Measurements from ENCODE around the gene ATP6V0A4. TPM values are rescaled to one million over a fixed set of nuclear protein-coding genes. Genes with fewer than 3 reads are reported as not detected.

The ATP6V0A4 gene
- total and polyA plus RNA-seq, 2 of the 13 experiments (the other 11 are each of a cell fraction or from before 2014, with no cell fraction given) = 0.24 to 0.25 TPM

DNA sequence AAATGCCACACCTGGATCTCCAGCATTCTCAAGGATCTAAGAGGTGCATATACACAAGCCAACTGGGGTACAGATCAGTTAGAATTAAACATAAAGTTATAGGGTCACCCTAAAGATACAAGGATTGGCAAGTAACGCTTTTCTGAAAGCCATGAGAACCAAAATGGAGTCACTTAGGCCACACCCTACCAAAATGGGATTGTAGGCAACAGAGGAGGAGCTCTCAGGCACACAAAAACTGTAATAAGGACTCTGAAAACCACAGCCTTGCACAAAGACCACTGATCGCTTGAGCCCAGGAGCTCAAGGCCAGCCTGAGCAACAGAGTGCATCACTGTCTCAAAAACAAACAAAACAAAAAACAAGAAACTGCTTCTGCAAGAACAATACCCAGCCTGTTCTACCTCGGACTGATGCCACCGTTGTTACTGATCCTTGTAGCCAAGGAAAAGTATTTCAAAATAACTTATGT, 132.3 kb downstream of the ATP6V0A4 start:
- Histone ChIP-seq H3K9ac (ENCODE audit: insufficient read depth, low read depth, low read length) (peak overlapping the region; percentile 18; the same call in 1 of the 2 replicates), H3K79me2 (ENCODE audit: insufficient read depth, low read length) (no peaks in the 10 kb centered on the region), H2AFZ (ENCODE audit: low read length) (no peak overlapping the region), H4K20me1 (ENCODE audit: insufficient read depth, low read length) (no peaks in the 10 kb centered on the region), H3K36me3 (replicated peaks in 1 of 2; ENCODE audit: control insufficient read depth in 1 of 2, insufficient read depth in 2 of 2, low read length in 2 of 2) (no peaks in the 10 kb centered on the region), H3K4me1 (ENCODE audit: insufficient read depth, low read length) (peaks cover 68% of the 10 kb centered on the region), H3K9me3 (ENCODE audit: low read length) (no peaks in the 10 kb centered on the region), H3K4me2 (ENCODE audit: low read depth, low read length) (peak overlapping the region; percentile 65), H3K4me3 (replicated peaks in 1 of 3; ENCODE audit: insufficient read depth in 1 of 3, low read depth in 2 of 3, low read length in 3 of 3) (peak overlapping the region in 2 of 3 experiments; percentile 17 to 19; a peak in 3 of 6 replicates), H3K27ac (ENCODE audit: extremely low read length, insufficient read depth, low read length) (peak overlapping the region; percentile 59), H3K27me3 (ENCODE audit: control insufficient read depth in 1 of 2, insufficient read depth in 2 of 2, low read length in 2 of 2) (peaks cover 0 to 12% of the 10 kb centered on the region in 2 experiments; a peak in 2 of 5 replicates)
- ATAC-seq (peak; percentile 84), FAIRE-seq (peak; percentile 66), DNase-seq (ENCODE audit: low spot score) (peak; percentile 86)
- ChIA-PET POLR2A (interaction anchor here (1.1 kb wide), 1 partner anchor 11 kb away, joined by 4 read pairs; no protein-coding TSS in a partner anchor), CTCF (ENCODE audit: low intra/inter-chr PET ratio, low total read pairs) (no interaction called here)
- BruUV-seq (replicated peaks) = no TSS peak
- intact Hi-C loops (cut with micrococcal nuclease; ENCODE audit: unreplicated experiment) = no loop called here
- in situ Hi-C loops (cut with HindIII; ENCODE audit: extremely low pct_ligation_motif_present, low pct_unique_long_range_greater_than_20kb) = no loop called here
- WGBS (ENCODE audit: low lambda C conversion rate) = 19% methylated on average over 4 of the region's 4 CpGs
- TF ChIP-seq NCOR1 (IDR thresholded peaks at IDR 0.05; ENCODE audit: borderline replicate concordance, low read length) = peak; percentile 60; the same call in 1 of the 2 replicates
- TF ChIP-seq FOXA3 (CRISPR knock-in tag; IDR thresholded peaks at IDR 0.05) = peak; percentile 74
- peak; percentile 71; the same call in 1 of the 2 replicates for TF ChIP-seq LCORL (IDR thresholded peaks at IDR 0.05)
- no peak; the same call in 1 of the 2 replicates for TF ChIP-seq LCORL (CRISPR knock-in tag; IDR thresholded peaks at IDR 0.05)
- peak; percentile 46 for TF ChIP-seq FOSL2 (CRISPR knock-in tag; IDR thresholded peaks at IDR 0.05)
- peak; percentile 79 for TF ChIP-seq GATAD2A (CRISPR knock-in tag; IDR thresholded peaks at IDR 0.05)
- peak; percentile 35; the same call in 1 of the 2 replicates for TF ChIP-seq BCL6 (CRISPR knock-in tag; IDR thresholded peaks at IDR 0.05)
- TF ChIP-seq WIZ (CRISPR knock-in tag; IDR thresholded peaks at IDR 0.05) = no peak
- peak; percentile 35 for TF ChIP-seq YY1 (IDR thresholded peaks at IDR 0.05; ENCODE audit: insufficient read depth, insufficient replicate concordance, low read depth, low read length)
- TF ChIP-seq CEBPB (IDR thresholded peaks at IDR 0.05; ENCODE audit: borderline replicate concordance, low read depth, low read length) = peak; percentile 37; the same call in 1 of the 2 replicates
- TF ChIP-seq SP4 (CRISPR knock-in tag; IDR thresholded peaks at IDR 0.05) = no peak
- no peak for TF ChIP-seq CBX1 (IDR thresholded peaks at IDR 0.05; ENCODE audit: low read depth)
- TF ChIP-seq SOX6 (IDR thresholded peaks at IDR 0.05) = no peak
- TF ChIP-seq SOX6 (CRISPR knock-in tag; IDR thresholded peaks at IDR 0.05) = peak; percentile 84
- no peak for TF ChIP-seq ZNF558 (CRISPR knock-in tag; IDR thresholded peaks at IDR 0.05; ENCODE audit: borderline replicate concordance)
- TF ChIP-seq, protein P1, sequence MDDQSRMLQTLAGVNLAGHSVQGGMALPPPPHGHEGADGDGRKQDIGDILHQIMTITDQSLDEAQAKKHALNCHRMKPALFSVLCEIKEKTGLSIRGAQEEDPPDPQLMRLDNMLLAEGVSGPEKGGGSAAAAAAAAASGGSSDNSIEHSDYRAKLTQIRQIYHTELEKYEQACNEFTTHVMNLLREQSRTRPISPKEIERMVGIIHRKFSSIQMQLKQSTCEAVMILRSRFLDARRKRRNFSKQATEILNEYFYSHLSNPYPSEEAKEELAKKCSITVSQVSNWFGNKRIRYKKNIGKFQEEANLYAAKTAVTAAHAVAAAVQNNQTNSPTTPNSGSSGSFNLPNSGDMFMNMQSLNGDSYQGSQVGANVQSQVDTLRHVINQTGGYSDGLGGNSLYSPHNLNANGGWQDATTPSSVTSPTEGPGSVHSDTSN (CRISPR knock-in tag; IDR thresholded peaks at IDR 0.05; ENCODE audit: borderline replicate concordance) = no peak
- TF ChIP-seq RFXANK (CRISPR knock-in tag; IDR thresholded peaks at IDR 0.05) = no peak
- TF ChIP-seq, protein P2, sequence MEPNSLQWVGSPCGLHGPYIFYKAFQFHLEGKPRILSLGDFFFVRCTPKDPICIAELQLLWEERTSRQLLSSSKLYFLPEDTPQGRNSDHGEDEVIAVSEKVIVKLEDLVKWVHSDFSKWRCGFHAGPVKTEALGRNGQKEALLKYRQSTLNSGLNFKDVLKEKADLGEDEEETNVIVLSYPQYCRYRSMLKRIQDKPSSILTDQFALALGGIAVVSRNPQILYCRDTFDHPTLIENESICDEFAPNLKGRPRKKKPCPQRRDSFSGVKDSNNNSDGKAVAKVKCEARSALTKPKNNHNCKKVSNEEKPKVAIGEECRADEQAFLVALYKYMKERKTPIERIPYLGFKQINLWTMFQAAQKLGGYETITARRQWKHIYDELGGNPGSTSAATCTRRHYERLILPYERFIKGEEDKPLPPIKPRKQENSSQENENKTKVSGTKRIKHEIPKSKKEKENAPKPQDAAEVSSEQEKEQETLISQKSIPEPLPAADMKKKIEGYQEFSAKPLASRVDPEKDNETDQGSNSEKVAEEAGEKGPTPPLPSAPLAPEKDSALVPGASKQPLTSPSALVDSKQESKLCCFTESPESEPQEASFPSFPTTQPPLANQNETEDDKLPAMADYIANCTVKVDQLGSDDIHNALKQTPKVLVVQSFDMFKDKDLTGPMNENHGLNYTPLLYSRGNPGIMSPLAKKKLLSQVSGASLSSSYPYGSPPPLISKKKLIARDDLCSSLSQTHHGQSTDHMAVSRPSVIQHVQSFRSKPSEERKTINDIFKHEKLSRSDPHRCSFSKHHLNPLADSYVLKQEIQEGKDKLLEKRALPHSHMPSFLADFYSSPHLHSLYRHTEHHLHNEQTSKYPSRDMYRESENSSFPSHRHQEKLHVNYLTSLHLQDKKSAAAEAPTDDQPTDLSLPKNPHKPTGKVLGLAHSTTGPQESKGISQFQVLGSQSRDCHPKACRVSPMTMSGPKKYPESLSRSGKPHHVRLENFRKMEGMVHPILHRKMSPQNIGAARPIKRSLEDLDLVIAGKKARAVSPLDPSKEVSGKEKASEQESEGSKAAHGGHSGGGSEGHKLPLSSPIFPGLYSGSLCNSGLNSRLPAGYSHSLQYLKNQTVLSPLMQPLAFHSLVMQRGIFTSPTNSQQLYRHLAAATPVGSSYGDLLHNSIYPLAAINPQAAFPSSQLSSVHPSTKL (CRISPR knock-in tag; IDR thresholded peaks at IDR 0.05) = peak; percentile 59; the same call in 1 of the 2 replicates
- 0 out of 2 replicates have a peak, but pooled peaks have one; percentile 19 for TF ChIP-seq KAT8 (CRISPR knock-in tag; IDR thresholded peaks at IDR 0.05)
- TF ChIP-seq KLF16 (CRISPR knock-in tag; IDR thresholded peaks at IDR 0.05) = peak in 1 of 2 experiments; percentile 54; a peak in 1 of 4 replicates
- TF ChIP-seq GABPB1 (CRISPR knock-in tag; IDR thresholded peaks at IDR 0.05) = no peak
- TF ChIP-seq ZFY (CRISPR knock-in tag; IDR thresholded peaks at IDR 0.05) = no peak
- TF ChIP-seq FOXA1 (IDR thresholded peaks at IDR 0.05) = no peak
- TF ChIP-seq FOXA1 (CRISPR knock-in tag; IDR thresholded peaks at IDR 0.05) = 0 out of 2 replicates have a peak, but pooled peaks have one; percentile 6

All from HepG2 (cell line).